Measurements from ENCODE around the gene RIMS3. TPM values are rescaled to one million over a fixed set of nuclear protein-coding genes. Genes with fewer than 3 reads are reported as not detected.

RIMS3 gene
- total RNA-seq, 1 experiment from 2014 or later: 3.6 TPM

DNA sequence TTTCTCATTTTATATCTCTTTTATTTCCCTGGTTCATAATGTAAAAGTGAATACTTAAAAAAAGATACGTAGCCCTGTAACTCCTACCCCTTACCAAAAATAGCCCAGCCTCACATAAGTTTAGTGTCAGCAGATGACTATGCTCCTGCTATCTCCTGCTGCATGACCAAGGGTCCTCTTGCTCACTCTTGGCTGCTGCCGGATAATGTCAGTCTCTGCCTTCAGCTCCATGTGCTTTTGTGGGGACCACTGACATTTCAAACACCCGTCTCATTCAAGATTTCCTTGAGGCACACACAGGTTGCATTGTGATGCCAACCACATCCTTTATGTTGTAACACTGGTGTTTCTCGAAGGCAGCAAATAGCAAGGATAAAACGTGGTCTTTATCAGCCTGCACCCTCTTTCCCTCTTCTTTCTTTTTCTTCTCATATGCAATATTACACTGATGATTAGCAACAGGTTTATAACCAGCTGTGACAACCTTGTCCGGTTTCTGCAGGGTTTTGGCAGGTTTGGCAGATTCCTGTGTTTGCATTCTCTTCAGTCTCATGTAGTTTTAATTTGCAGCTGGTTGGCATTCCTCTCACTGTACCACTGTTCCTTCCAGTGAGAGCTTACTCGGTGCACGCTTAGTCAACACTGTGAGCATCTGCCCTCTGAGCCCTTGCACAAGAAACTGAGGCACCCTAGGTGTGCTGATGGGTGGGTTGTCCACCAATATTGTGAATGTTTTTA lies 71.9 kb downstream of the RIMS3 start:
- DNase-seq (ENCODE audit: low spot score): no peak

DNA sequence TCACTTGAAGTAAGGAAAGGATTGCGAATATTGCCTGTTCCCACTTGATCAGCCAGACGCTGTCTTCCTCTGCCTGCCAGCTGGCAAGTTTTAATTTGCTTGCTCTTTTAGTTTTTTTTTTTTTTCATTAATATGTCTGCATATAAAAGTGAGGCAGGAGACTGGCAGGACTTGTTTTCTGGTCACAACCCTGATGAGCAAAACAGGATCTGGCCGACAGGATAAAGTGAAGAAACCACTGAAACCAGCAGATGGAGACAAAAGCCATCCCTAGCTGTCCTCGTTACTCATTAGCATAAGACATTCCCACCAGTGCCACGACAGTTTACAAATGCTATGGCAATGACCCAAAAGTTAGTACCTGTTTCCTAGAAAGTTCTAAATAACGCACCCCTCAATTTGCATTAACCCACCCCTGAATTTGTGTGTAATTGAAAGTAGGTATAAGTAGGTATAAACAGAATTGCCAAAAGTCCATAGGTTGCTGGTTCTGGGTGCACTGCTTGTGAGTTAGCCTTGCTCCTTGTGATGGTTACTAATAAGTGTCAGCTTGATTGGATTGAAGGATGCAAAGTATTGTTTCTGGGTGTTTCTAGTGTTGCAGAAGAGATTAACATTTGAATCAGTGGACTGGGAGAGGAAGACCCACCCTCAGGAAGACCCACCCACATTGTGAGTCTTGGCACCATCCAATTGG lies 73.2 kb downstream of the RIMS3 start:
- DNase-seq (ENCODE audit: low spot score): peak; percentile 38

DNA sequence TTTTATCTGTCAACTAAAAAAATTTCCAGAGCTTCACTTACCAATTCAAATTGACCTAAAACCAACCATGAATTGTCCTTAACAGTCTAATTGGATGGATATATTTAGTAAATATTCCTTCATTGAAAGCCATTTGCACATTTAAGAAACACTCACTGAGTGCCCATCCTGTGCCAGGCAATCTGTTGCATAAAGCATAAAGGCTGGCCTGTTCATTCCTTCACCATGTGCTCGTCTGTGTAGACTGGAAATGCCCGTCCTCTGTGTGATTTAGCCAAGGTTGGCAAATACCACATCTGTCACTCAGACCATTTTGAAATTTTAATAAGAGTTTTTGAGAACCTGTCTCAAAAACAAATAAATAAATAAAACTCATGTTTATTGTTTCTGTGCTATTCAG lies 76.9 kb downstream of the RIMS3 start:
- no peak for DNase-seq (ENCODE audit: low spot score)

DNA sequence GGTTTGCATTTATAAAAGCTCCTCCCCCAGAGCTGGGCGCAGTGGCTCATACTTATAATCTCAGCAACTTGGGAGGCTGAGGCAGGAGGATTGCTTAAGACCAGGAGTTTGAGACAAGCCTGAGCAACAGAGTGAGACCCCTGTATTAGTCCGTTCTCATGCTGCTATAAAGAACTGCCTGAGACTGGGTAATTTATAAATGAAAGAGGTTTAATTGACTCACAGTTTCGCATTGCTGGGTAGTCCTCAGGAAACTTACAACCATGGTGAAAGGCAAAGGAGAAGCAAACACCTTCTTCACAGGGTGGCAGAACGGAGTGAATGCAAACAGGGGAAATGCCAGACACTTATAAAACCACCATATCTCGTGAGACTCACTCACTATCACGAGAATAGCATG lies 81.5 kb downstream of the RIMS3 start:
- no peak for DNase-seq (ENCODE audit: low spot score)

DNA sequence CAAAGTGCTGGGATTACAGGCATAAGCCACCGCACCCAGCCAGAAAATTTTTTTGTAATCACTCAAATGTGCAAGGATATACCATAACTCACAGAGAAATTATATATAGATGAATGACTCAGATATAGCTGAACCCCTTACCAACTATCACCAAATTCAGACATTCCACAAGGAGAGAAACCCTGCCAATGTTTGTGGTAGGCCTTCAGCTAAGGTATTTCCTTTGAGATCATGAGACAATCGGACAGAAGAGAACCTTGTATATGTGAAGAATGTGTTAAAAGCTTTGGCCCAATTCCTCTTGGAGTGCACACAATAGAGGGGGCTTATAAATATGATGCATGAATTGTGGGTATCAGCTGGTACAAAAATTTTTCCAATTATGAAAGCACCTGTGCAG lies 83.4 kb downstream of the RIMS3 start:
- no peak for DNase-seq (ENCODE audit: low spot score)

DNA sequence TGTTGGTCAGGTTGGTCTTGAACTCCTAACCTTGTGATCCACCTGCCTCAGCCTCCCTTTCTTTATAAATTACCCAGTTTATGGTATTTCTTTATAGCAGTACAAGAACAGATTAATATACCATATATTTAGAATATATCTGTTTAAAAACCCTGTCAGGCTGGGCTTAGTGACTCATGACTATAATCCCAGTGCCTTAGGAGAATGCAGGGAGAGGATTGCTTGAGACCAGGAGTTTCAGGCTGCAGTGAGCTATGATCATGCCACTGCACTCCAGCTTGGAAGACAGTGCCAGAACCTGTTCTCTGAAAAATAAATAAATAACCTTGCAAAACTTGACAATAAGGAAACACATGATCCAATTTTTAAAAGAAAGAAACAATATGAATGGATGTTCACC lies 90.1 kb downstream of the RIMS3 start:
- no peak for DNase-seq (ENCODE audit: low spot score)

DNA sequence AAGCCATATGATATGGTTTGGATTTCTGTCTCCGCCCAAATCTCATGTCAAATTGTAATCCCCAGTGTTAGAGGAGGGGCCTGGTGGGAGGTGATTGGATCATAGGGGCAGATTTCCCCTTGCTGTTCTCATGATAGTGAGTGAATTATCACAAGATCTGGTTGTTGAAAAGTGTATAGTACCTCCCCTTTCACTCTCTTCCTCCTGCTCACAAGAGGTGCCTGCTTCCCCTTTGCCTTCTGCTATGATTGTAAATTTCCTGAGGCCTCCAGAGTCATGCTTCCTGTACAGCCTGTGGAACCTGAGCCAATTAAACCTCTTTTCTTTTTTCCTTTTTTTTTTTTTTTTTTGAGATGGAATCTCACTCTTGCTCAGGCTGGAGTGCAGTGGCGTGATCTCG lies 90.7 kb downstream of the RIMS3 start:
- peak; percentile 8 for DNase-seq (ENCODE audit: low spot score)

Other genes starting within 250 kb of the RIMS3 start
- gene ZFP69B, start 215.2 kb downstream of the RIMS3 start, total RNA-seq (2014; rRNA removed; shearing (Covaris generic)): 3.5 and 4.2 TPM in 2 replicates
- not detected in 2 replicates for gene ZFP69, start 188.4 kb downstream of the RIMS3 start, total RNA-seq (2014; rRNA removed; shearing (Covaris generic))
- 2.2 and 3.5 TPM in 2 replicates for gene EXO5, start 156.9 kb downstream of the RIMS3 start, total RNA-seq (2014; rRNA removed; shearing (Covaris generic))
- 5.0 TPM in 2 replicates for gene ZNF684, start 134.0 kb downstream of the RIMS3 start, total RNA-seq (2014; rRNA removed; shearing (Covaris generic))
- 27.3 and 28.2 TPM in 2 replicates for gene NFYC, start 26.0 kb upstream of the RIMS3 start, total RNA-seq (2014; rRNA removed; shearing (Covaris generic))
- not detected in 2 replicates for gene KCNQ4, start 118.1 kb upstream of the RIMS3 start, total RNA-seq (2014; rRNA removed; shearing (Covaris generic))
- gene CITED4, start 196.7 kb upstream of the RIMS3 start, total RNA-seq (2014; rRNA removed; shearing (Covaris generic)): 4.1 and 5.3 TPM in 2 replicates

Data from A172 (cell line).